HG02623 (cell line): ENCODE measurements around the gene PAPSS1.
"Not testable (repeated sequence)": the region's sequence is repeated elsewhere in the genome, so short reads cannot be mapped to it uniquely, and the experiment has no call there.

Experiments
- ATAC-seq: cut with Tn5 transposase; IDR thresholded peaks from one replicate; pipeline ENCODE4 v1.9.1; 2021; ENCODE audit warnings: moderate library complexity; ENCODE audit not compliant: unreplicated experiment

PAPSS1 gene

GRCh38 chr4:107689912-107690587 lies 30.0 kb downstream of the PAPSS1 start:
- ATAC-seq: peak; percentile 75

- no peak for ATAC-seq
Observed at GRCh38 chr4:107688421-107688820, 31.6 kb downstream of the PAPSS1 start.

- no peak for ATAC-seq
Observed at GRCh38 chr4:107685740-107686139, 34.3 kb downstream of the PAPSS1 start.

GRCh38 chr4:107683873-107684272 lies 36.2 kb downstream of the PAPSS1 start:
- no peak for ATAC-seq

- ATAC-seq: no peak
Observed at GRCh38 chr4:107682306-107682705, 37.7 kb downstream of the PAPSS1 start.

GRCh38 chr4:107669068-107669467 lies 51.0 kb downstream of the PAPSS1 start:
- ATAC-seq: no peak

- ATAC-seq: no peak
Observed at GRCh38 chr4:107666134-107666533, 53.9 kb downstream of the PAPSS1 start.

GRCh38 chr4:107665001-107665400 lies 55.0 kb downstream of the PAPSS1 start:
- no peak for ATAC-seq

GRCh38 chr4:107658400-107659336 lies 61.4 kb downstream of the PAPSS1 start:
- no peak for ATAC-seq

- ATAC-seq: no peak
Observed at GRCh38 chr4:107655289-107655688, 64.7 kb downstream of the PAPSS1 start.

GRCh38 chr4:107654694-107655093 lies 65.3 kb downstream of the PAPSS1 start:
- ATAC-seq: no peak

- not testable (repeated sequence) for ATAC-seq
Observed at GRCh38 chr4:107651408-107651807, 68.6 kb downstream of the PAPSS1 start.

- ATAC-seq: no peak
Observed at GRCh38 chr4:107650251-107650650, 69.8 kb downstream of the PAPSS1 start.

GRCh38 chr4:107648178-107648991 lies 71.6 kb downstream of the PAPSS1 start:
- ATAC-seq: no peak

- ATAC-seq: no peak
Observed at GRCh38 chr4:107647591-107647990, 72.4 kb downstream of the PAPSS1 start.

- no peak for ATAC-seq
Observed at GRCh38 chr4:107645604-107646003, 74.4 kb downstream of the PAPSS1 start.

GRCh38 chr4:107643021-107643420 lies 77.0 kb downstream of the PAPSS1 start:
- no peak for ATAC-seq

- ATAC-seq: no peak
Observed at GRCh38 chr4:107640878-107641277, 79.2 kb downstream of the PAPSS1 start.

GRCh38 chr4:107640197-107640596 lies 79.8 kb downstream of the PAPSS1 start:
- no peak for ATAC-seq

GRCh38 chr4:107635735-107636134 lies 84.3 kb downstream of the PAPSS1 start:
- no peak for ATAC-seq

- no peak for ATAC-seq
Observed at GRCh38 chr4:107631560-107631959, 88.5 kb downstream of the PAPSS1 start.
